Umbilical cord (tissue), 2 donors: ENCODE data around the gene TGFB1I1. TPM values are rescaled to one million over a fixed set of nuclear protein-coding genes. Genes with fewer than 3 reads are reported as not detected.
A peak's percentile ranks its signal among the peaks of the same experiment; 100 is the strongest.
"Not testable (repeated sequence)": the region's sequence is repeated elsewhere in the genome, so short reads cannot be mapped to it uniquely, and the experiment has no call there.

ENCODE experiments used
- DNase-seq: peaks from one replicate; pipeline ENCODE4 v3.0.0-alpha.2; 2015; ENCODE audit warnings: low spot score
- total RNA-seq: library from RNA; depleted of rRNA; stranded (reverse); fragments of >200 nt; gene quantifications from one replicate; pipeline ENCODE4 v1.2.3, GENCODE V29; 2014; ENCODE audit warnings: low replicate concordance; ENCODE audit not compliant: insufficient read depth

Gene TGFB1I1
- total RNA-seq, 1 donor from 2014 or later, result 83.3 TPM

GRCh38 chr16:31487720-31488467, 15.9 kb downstream of the TGFB1I1 start:
- peak; percentile 63 for DNase-seq

GRCh38 chr16:31488468-31489297, 16.7 kb downstream of the TGFB1I1 start:
- no peak for DNase-seq

GRCh38 chr16:31489298-31489564, 17.3 kb downstream of the TGFB1I1 start:
- DNase-seq, result no peak

- no peak for DNase-seq
Measured at GRCh38 chr16:31489616-31490584, 17.9 kb downstream of the TGFB1I1 start.

- DNase-seq, result no peak
Measured at GRCh38 chr16:31491778-31492418, 19.9 kb downstream of the TGFB1I1 start.

GRCh38 chr16:31493506-31494125, 21.7 kb downstream of the TGFB1I1 start:
- DNase-seq, result no peak

GRCh38 chr16:31496670-31497069, 24.7 kb downstream of the TGFB1I1 start:
- DNase-seq, result no peak

GRCh38 chr16:31498493-31498892, 26.5 kb downstream of the TGFB1I1 start:
- DNase-seq, result no peak

GRCh38 chr16:31499928-31500327, 28.0 kb downstream of the TGFB1I1 start:
- DNase-seq, result no peak

GRCh38 chr16:31501226-31501965, 29.4 kb downstream of the TGFB1I1 start:
- no peak for DNase-seq

GRCh38 chr16:31501966-31502348, 30.0 kb downstream of the TGFB1I1 start:
- no peak for DNase-seq

- DNase-seq, result no peak
Measured at GRCh38 chr16:31502981-31503380, 31.0 kb downstream of the TGFB1I1 start.

GRCh38 chr16:31503555-31503954, 31.6 kb downstream of the TGFB1I1 start:
- not testable (repeated sequence) for DNase-seq

GRCh38 chr16:31504159-31504558, 32.2 kb downstream of the TGFB1I1 start:
- no peak for DNase-seq

GRCh38 chr16:31505483-31505882, 33.5 kb downstream of the TGFB1I1 start:
- DNase-seq, result no peak

- no peak for DNase-seq
Measured at GRCh38 chr16:31507617-31507928, 35.6 kb downstream of the TGFB1I1 start.

- DNase-seq, result peak; percentile 94
Measured at GRCh38 chr16:31507929-31508705, 36.2 kb downstream of the TGFB1I1 start, which contains the start of gene RUSF1. RUSF1 (minus strand) TSS chr16:31508391; CDS start chr16:31508373, 18 bp downstream.

GRCh38 chr16:31508706-31509195, 36.8 kb downstream of the TGFB1I1 start:
- DNase-seq, result peak; percentile 56

- no peak for DNase-seq
Measured at GRCh38 chr16:31513126-31513525, 41.2 kb downstream of the TGFB1I1 start.
